ENCODE results near the gene KMT2E. TPM values are rescaled to one million over a fixed set of nuclear protein-coding genes. Genes with fewer than 3 reads are reported as not detected.
"Not testable (repeated sequence)": the region's sequence is repeated elsewhere in the genome, so short reads cannot be mapped to it uniquely, and the experiment has no call there.

The KMT2E gene
- total RNA-seq, 1 donor from 2014 or later, result 114 TPM

GRCh38 chr7:104986628-104987259 is 27.3 kb upstream of the KMT2E start:
- Mint-ChIP-seq H3K27ac (no peak overlapping the region), H3K9me3 (no peaks in the 10 kb centered on the region), H3K4me1 (ENCODE audit: low read depth) (peaks cover 49% of the 10 kb centered on the region), H3K36me3 (ENCODE audit: low read depth) (peaks cover 23% of the 10 kb centered on the region), H3K27me3 (ENCODE audit: insufficient read depth) (no peaks in the 10 kb centered on the region), H3K4me3 (no peak overlapping the region)
- DNase-seq (ENCODE audit: low spot score), result no peak
- intact Hi-C loops (cut with micrococcal nuclease), result no loop called here

GRCh38 chr7:104987403-104987802 is 26.6 kb upstream of the KMT2E start:
- H3K4me3 Mint-ChIP-seq; intact Hi-C loops (cut with micrococcal nuclease); H3K27me3 Mint-ChIP-seq (ENCODE audit: insufficient read depth); H3K27ac Mint-ChIP-seq; H3K9me3 Mint-ChIP-seq; DNase-seq (ENCODE audit: low spot score): not testable (repeated sequence)
- H3K36me3 Mint-ChIP-seq (ENCODE audit: low read depth), result peaks cover 23% of the 10 kb centered on the region
- peaks cover 48% of the 10 kb centered on the region for H3K4me1 Mint-ChIP-seq (ENCODE audit: low read depth)

DNA sequence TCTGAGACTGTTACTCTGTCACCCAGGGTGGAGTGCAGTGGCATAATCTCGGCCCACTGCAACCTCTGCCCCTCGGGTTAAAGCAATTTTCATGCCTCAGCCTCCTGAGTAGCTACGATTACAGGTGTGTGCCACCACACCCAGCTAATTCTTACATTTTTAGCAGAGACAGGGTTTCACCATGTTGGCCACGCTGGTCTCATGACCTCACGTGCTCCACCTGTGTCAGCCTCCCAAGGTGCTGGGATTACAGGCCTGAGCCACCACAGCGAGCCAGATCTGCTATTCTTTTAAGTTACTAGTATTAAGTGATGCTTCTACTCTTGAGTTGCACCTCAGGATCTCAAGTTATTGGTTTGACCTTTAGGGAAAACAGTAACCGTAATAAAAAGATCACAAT is 23.0 kb upstream of the KMT2E start:
- H3K4me1 Mint-ChIP-seq (ENCODE audit: low read depth), result peaks cover 40% of the 10 kb centered on the region
- H3K9me3 Mint-ChIP-seq, result no peaks in the 10 kb centered on the region
- no peak overlapping the region for H3K27ac Mint-ChIP-seq
- intact Hi-C loops (cut with micrococcal nuclease), result no loop called here
- no peak overlapping the region for H3K4me3 Mint-ChIP-seq
- no peaks in the 10 kb centered on the region for H3K27me3 Mint-ChIP-seq (ENCODE audit: insufficient read depth)
- peaks cover 38% of the 10 kb centered on the region for H3K36me3 Mint-ChIP-seq (ENCODE audit: low read depth)
- no peak for DNase-seq (ENCODE audit: low spot score)

- peaks cover 39% of the 10 kb centered on the region for H3K4me1 Mint-ChIP-seq (ENCODE audit: low read depth)
- no peak overlapping the region for H3K4me3 Mint-ChIP-seq
- H3K36me3 Mint-ChIP-seq (ENCODE audit: low read depth), result peaks cover 34% of the 10 kb centered on the region
- no peaks in the 10 kb centered on the region for H3K9me3 Mint-ChIP-seq
- intact Hi-C loops (cut with micrococcal nuclease), result no loop called here
- no peak overlapping the region for H3K27ac Mint-ChIP-seq
- DNase-seq (ENCODE audit: low spot score), result no peak
- H3K27me3 Mint-ChIP-seq (ENCODE audit: insufficient read depth), result no peaks in the 10 kb centered on the region
Measured at GRCh38 chr7:104992306-104992705, 21.7 kb upstream of the KMT2E start.

- Mint-ChIP-seq H3K4me1 (ENCODE audit: low read depth) (peaks cover 43% of the 10 kb centered on the region), H3K36me3 (ENCODE audit: low read depth) (peaks cover 31% of the 10 kb centered on the region)
- DNase-seq (ENCODE audit: low spot score), result no peak
Measured at GRCh38 chr7:104993217-104993862, 20.7 kb upstream of the KMT2E start.

GRCh38 chr7:104998040-104998752 is 15.8 kb upstream of the KMT2E start:
- Mint-ChIP-seq H3K36me3 (ENCODE audit: low read depth) (peaks cover 40% of the 10 kb centered on the region), H3K4me1 (ENCODE audit: low read depth) (peaks cover 82% of the 10 kb centered on the region)

More at GRCh38 chr7:104993217-104993862, 20.7 kb upstream of the KMT2E start:
- H3K27me3 Mint-ChIP-seq (ENCODE audit: insufficient read depth), result no peaks in the 10 kb centered on the region
- intact Hi-C loops (cut with micrococcal nuclease), result loop anchor here (1.0 kb wide), 1 partner anchor 9 kb away; no protein-coding TSS in a partner anchor
- H3K27ac Mint-ChIP-seq, result no peak overlapping the region
- H3K9me3 Mint-ChIP-seq, result no peaks in the 10 kb centered on the region
- no peak overlapping the region for H3K4me3 Mint-ChIP-seq

GRCh38 chr7:105000200-105000599 is 13.8 kb upstream of the KMT2E start:
- peaks cover 83% of the 10 kb centered on the region for H3K4me1 Mint-ChIP-seq (ENCODE audit: low read depth)
- no peak for DNase-seq (ENCODE audit: low spot score)
- H3K4me3 Mint-ChIP-seq, result no peak overlapping the region
- peaks cover 33% of the 10 kb centered on the region for H3K36me3 Mint-ChIP-seq (ENCODE audit: low read depth)
- no peaks in the 10 kb centered on the region for H3K9me3 Mint-ChIP-seq
- no peaks in the 10 kb centered on the region for H3K27me3 Mint-ChIP-seq (ENCODE audit: insufficient read depth)
- intact Hi-C loops (cut with micrococcal nuclease), result no loop called here
- H3K27ac Mint-ChIP-seq, result peak overlapping the region; percentile 27

More at GRCh38 chr7:104998040-104998752, 15.8 kb upstream of the KMT2E start:
- no peak overlapping the region for H3K27ac Mint-ChIP-seq
- H3K9me3 Mint-ChIP-seq, result no peaks in the 10 kb centered on the region
- DNase-seq (ENCODE audit: low spot score), result no peak
- intact Hi-C loops (cut with micrococcal nuclease), result no loop called here
- H3K27me3 Mint-ChIP-seq (ENCODE audit: insufficient read depth), result no peaks in the 10 kb centered on the region
- H3K4me3 Mint-ChIP-seq, result no peak overlapping the region

GRCh38 chr7:105000927-105001336 is 13.1 kb upstream of the KMT2E start:
- Mint-ChIP-seq H3K4me1 (ENCODE audit: low read depth) (peaks cover 79% of the 10 kb centered on the region), H3K4me3 (no peak overlapping the region), H3K36me3 (ENCODE audit: low read depth) (peaks cover 29% of the 10 kb centered on the region), H3K27me3 (ENCODE audit: insufficient read depth) (no peaks in the 10 kb centered on the region), H3K9me3 (no peaks in the 10 kb centered on the region), H3K27ac (no peak overlapping the region)
- DNase-seq (ENCODE audit: low spot score), result no peak
- intact Hi-C loops (cut with micrococcal nuclease), result no loop called here

DNA sequence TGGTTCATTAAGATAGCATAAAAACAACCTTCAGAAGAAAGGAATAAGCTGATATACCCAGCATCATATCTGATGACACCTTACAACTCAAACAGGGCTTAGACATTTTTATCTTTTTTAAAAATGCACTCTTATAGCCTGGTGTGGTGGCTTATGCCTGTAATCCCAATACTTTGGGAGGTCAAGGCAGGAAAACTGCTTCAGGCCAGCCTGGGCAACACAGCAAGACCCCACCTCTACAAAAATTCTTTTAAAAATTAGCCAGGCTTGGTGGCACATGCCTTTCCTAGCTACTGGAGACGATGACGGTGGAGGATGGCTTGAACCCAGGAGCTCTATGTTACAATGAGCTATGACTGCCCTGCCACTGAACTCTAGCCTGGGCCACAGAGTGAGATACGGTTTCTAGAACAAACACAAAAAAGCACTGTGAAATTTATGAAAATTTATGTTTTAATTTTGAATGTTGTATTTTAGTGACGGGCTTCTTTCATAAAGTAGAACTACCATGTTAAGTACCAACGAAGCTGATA is 12.3 kb upstream of the KMT2E start:
- DNase-seq (ENCODE audit: low spot score), result no peak
- H3K27me3 Mint-ChIP-seq (ENCODE audit: insufficient read depth), result no peaks in the 10 kb centered on the region
- peaks cover 79% of the 10 kb centered on the region for H3K4me1 Mint-ChIP-seq (ENCODE audit: low read depth)
- no peak overlapping the region for H3K4me3 Mint-ChIP-seq
- H3K36me3 Mint-ChIP-seq (ENCODE audit: low read depth), result peaks cover 28% of the 10 kb centered on the region
- no peaks in the 10 kb centered on the region for H3K9me3 Mint-ChIP-seq
- intact Hi-C loops (cut with micrococcal nuclease), result loop anchor here (2.0 kb wide), 2 partner anchors 15 to 17 kb away; no protein-coding TSS in a partner anchor
- H3K27ac Mint-ChIP-seq, result no peak overlapping the region

- peak overlapping the region; percentile 58 for H3K4me3 Mint-ChIP-seq
- H3K27ac Mint-ChIP-seq, result peak overlapping the region; percentile 50
- peaks cover 31% of the 10 kb centered on the region for H3K36me3 Mint-ChIP-seq (ENCODE audit: low read depth)
- intact Hi-C loops (cut with micrococcal nuclease), result loop anchor here (1.0 to 2.0 kb wide), 4 partner anchors 8 to 18 kb away; no protein-coding TSS in a partner anchor
- H3K4me1 Mint-ChIP-seq (ENCODE audit: low read depth), result peaks cover 85% of the 10 kb centered on the region
- no peak for DNase-seq (ENCODE audit: low spot score)
- H3K9me3 Mint-ChIP-seq, result no peaks in the 10 kb centered on the region
- no peaks in the 10 kb centered on the region for H3K27me3 Mint-ChIP-seq (ENCODE audit: insufficient read depth)
Measured at GRCh38 chr7:105003275-105003674, 10.7 kb upstream of the KMT2E start.

DNA sequence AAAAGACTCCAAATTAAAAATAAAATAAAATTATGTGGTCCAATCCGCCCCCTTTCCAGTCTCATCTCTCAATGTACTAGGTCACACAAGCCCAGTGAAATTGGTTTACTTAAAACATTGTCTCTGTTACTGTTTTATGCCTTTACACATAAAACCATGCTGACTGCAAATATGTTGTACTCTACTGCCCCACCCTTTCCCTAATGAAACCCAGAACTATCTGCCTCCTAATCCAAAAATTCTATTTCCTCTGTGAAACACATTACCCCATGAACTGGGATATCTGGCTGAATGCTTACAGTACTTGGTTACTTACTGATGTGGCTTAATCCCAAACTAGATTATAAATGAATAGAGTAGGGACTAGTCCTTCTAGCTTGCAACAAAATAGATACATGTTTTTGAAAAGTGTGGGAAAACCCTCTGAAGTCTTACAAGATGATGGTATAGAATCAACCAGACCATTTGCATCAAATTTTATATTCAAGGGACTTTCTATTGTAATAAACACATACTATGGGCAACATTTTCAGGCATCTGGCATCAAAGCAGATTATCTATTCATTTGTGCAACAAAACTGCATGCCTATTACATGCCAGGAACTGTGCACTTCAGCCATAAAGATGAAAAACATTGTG is 10.0 kb upstream of the KMT2E start:
- H3K4me1 Mint-ChIP-seq (ENCODE audit: low read depth), result peaks cover 85% of the 10 kb centered on the region
- H3K4me3 Mint-ChIP-seq, result no peak overlapping the region
- H3K36me3 Mint-ChIP-seq (ENCODE audit: low read depth), result peaks cover 36% of the 10 kb centered on the region
- intact Hi-C loops (cut with micrococcal nuclease), result loop anchor here (1.0 to 2.0 kb wide), 4 partner anchors 7 to 19 kb away; no protein-coding TSS in a partner anchor
- DNase-seq (ENCODE audit: low spot score), result no peak
- H3K9me3 Mint-ChIP-seq, result no peaks in the 10 kb centered on the region
- peak overlapping the region; percentile 64 for H3K27ac Mint-ChIP-seq
- H3K27me3 Mint-ChIP-seq (ENCODE audit: insufficient read depth), result no peaks in the 10 kb centered on the region

GRCh38 chr7:105005006-105005405 is 9.0 kb upstream of the KMT2E start:
- H3K27me3 Mint-ChIP-seq (ENCODE audit: insufficient read depth); H3K4me3 Mint-ChIP-seq; H3K9me3 Mint-ChIP-seq; DNase-seq (ENCODE audit: low spot score); intact Hi-C loops (cut with micrococcal nuclease): not testable (repeated sequence)
- H3K36me3 Mint-ChIP-seq (ENCODE audit: low read depth), result peaks cover 35% of the 10 kb centered on the region
- peak overlapping the region; percentile 45 for H3K27ac Mint-ChIP-seq
- H3K4me1 Mint-ChIP-seq (ENCODE audit: low read depth), result peaks cover 86% of the 10 kb centered on the region
